ENCODE measurements around the gene ZNF222. TPM values are rescaled to one million over a fixed set of nuclear protein-coding genes. Genes with fewer than 3 reads are reported as not detected.
A peak's percentile ranks its signal among the peaks of the same experiment; 100 is the strongest.

The ZNF222 gene
- polyA plus RNA-seq, 3 donors, result 1.0 to 1.5 (median 1.1) TPM

GRCh38 chr19:44050740-44051649, 25.8 kb downstream of the ZNF222 start:
- H3K36me3 Mint-ChIP-seq, result peaks cover 18 to 23% of the 10 kb centered on the region in 2 donors
- peak overlapping the region; percentile 86 for H2AFZ ChIP-seq (ENCODE audit: insufficient read depth, low read depth, low read length, poor library complexity, severe bottlenecking)

More at GRCh38 chr19:44050740-44051649, 25.8 kb downstream of the ZNF222 start:
- peaks cover 25% of the 10 kb centered on the region for H3K4me1 Mint-ChIP-seq
- peaks cover 0 to 3% of the 10 kb centered on the region in 2 donors for H3K27me3 ChIP-seq (ENCODE audit: control insufficient read depth in 2 of 2, insufficient read depth in 2 of 2, low read length in 2 of 2)
- H3K4me3 ChIP-seq (replicated peaks in 1 of 3; ENCODE audit: low read depth in 2 of 3, low read length in 3 of 3), result peak overlapping the region; percentile 88 to 92 (median 88)
- 8% methylated on average over 14 of the region's 21 CpGs for WGBS (ENCODE audit: insufficient coverage)
- H3K9ac ChIP-seq (ENCODE audit: insufficient read depth, low read length, poor library complexity, severe bottlenecking), result peak overlapping the region; percentile 71
- peak overlapping the region in 1 of 2 donors; percentile 59 for H3K27ac ChIP-seq (ENCODE audit: low read depth in 1 of 2, low read length in 2 of 2)
- peaks cover 20 to 24% of the 10 kb centered on the region in 2 donors for H3K9me3 ChIP-seq (replicated peaks in 1 of 2; ENCODE audit: control insufficient read depth in 1 of 2, insufficient read depth in 1 of 2, low read length in 2 of 2)
- H3K79me2 ChIP-seq (ENCODE audit: insufficient read depth, low read length), result no peaks in the 10 kb centered on the region
- TF ChIP-seq, protein P1, sequence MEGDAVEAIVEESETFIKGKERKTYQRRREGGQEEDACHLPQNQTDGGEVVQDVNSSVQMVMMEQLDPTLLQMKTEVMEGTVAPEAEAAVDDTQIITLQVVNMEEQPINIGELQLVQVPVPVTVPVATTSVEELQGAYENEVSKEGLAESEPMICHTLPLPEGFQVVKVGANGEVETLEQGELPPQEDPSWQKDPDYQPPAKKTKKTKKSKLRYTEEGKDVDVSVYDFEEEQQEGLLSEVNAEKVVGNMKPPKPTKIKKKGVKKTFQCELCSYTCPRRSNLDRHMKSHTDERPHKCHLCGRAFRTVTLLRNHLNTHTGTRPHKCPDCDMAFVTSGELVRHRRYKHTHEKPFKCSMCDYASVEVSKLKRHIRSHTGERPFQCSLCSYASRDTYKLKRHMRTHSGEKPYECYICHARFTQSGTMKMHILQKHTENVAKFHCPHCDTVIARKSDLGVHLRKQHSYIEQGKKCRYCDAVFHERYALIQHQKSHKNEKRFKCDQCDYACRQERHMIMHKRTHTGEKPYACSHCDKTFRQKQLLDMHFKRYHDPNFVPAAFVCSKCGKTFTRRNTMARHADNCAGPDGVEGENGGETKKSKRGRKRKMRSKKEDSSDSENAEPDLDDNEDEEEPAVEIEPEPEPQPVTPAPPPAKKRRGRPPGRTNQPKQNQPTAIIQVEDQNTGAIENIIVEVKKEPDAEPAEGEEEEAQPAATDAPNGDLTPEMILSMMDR (IDR thresholded peaks at IDR 0.05), result no peak
- H3K27ac Mint-ChIP-seq, result peak overlapping the region in 6 of 7 donors; percentile 75 to 93 (median 86)
- H3K4me3 Mint-ChIP-seq, result peak overlapping the region; percentile 96 to 98
- peak in 1 of 3 donors; percentile 24 for DNase-seq
- peak overlapping the region; percentile 87 for H3K4me2 ChIP-seq (replicated peaks; ENCODE audit: extremely low read depth, low read length, poor library complexity, severe bottlenecking)
- peaks cover 30 to 53% (median 47%) of the 10 kb centered on the region in 7 donors for H3K9me3 Mint-ChIP-seq
- peaks cover 5 to 11% (median 5%) of the 10 kb centered on the region in 3 donors for H3K27me3 Mint-ChIP-seq (ENCODE audit: low read depth in 3 of 3)
- peaks cover 4 to 16% of the 10 kb centered on the region in 2 donors for H3K36me3 ChIP-seq (replicated peaks in 1 of 2; ENCODE audit: control insufficient read depth in 1 of 2, insufficient read depth in 2 of 2, low read length in 2 of 2)
- H4K20me1 ChIP-seq (ENCODE audit: insufficient read depth, low read length), result no peaks in the 10 kb centered on the region
- H3K4me1 ChIP-seq (ENCODE audit: control insufficient read depth in 1 of 2, insufficient read depth in 2 of 2, low read length in 2 of 2), result peaks cover 16 to 18% of the 10 kb centered on the region in 2 donors
- intact Hi-C loops (cut with micrococcal nuclease), result no loop called here

All from CD14-positive monocyte (primary cell).